ENCODE results near the gene MYO3B. TPM values are rescaled to one million over a fixed set of nuclear protein-coding genes. Genes with fewer than 3 reads are reported as not detected.
A peak's percentile ranks its signal among the peaks of the same experiment; 100 is the strongest.

The MYO3B gene
- polyA plus RNA-seq, 1 of the 3 experiments (the other 2 are of a cell fraction) = not detected

- no peak for TF ChIP-seq CHD2 (IDR thresholded peaks at IDR 0.05; ENCODE audit: low read length, partially characterized antibody)
- no peak for TF ChIP-seq TEAD4 (IDR thresholded peaks at IDR 0.05; ENCODE audit: borderline replicate concordance, insufficient read depth)
- no peak for TF ChIP-seq RCOR1 (IDR thresholded peaks at IDR 0.05; ENCODE audit: low read length)
- TF ChIP-seq ELF1 (IDR thresholded peaks at IDR 0.05) = no peak
- TF ChIP-seq MXI1 (IDR thresholded peaks at IDR 0.05; ENCODE audit: low read depth, low read length) = no peak
- no peak for TF ChIP-seq SMC3 (IDR thresholded peaks at IDR 0.05; ENCODE audit: low read depth, low read length)
- no peak for TF ChIP-seq TAF1 (IDR thresholded peaks at IDR 0.05; ENCODE audit: borderline replicate concordance, low read depth, low read length)
- no peak for TF ChIP-seq RFX5 (IDR thresholded peaks at IDR 0.05; ENCODE audit: low read length)
- no peak for TF ChIP-seq YY1 (IDR thresholded peaks at IDR 0.05; ENCODE audit: low read depth)
- no peaks in the 10 kb centered on the region for H3K79me2 ChIP-seq (ENCODE audit: insufficient read depth)
- CTCF ChIA-PET = interaction anchor here (2.1 to 7.7 kb wide), 2 partner anchors 408 to 410 kb away, joined by 6 to 148 read pairs; partner anchors contain the start of gene GAD1
- H3K4me2 ChIP-seq = no peak overlapping the region
- H3K27me3 ChIP-seq (ENCODE audit: insufficient read depth) = no peaks in the 10 kb centered on the region
- no peak overlapping the region for H2AFZ ChIP-seq (ENCODE audit: low read depth)
- no peak for DNase-seq
- no peak overlapping the region for H3K27ac ChIP-seq (ENCODE audit: low read depth in 2 of 2, low read length in 1 of 2)
- H3K9me2 ChIP-seq = no peaks in the 10 kb centered on the region
- H3K4me3 ChIP-seq (ENCODE audit: low read depth in 2 of 2, low read length in 1 of 2) = no peak overlapping the region
- H3K4me1 ChIP-seq (ENCODE audit: control insufficient read depth in 1 of 2, insufficient read depth in 2 of 2, low read depth in 1 of 2, low read length in 1 of 2) = no peaks in the 10 kb centered on the region
- H3K9me3 ChIP-seq = no peaks in the 10 kb centered on the region
- H4K20me1 ChIP-seq (ENCODE audit: insufficient read depth) = no peaks in the 10 kb centered on the region
- WGBS (ENCODE audit: low lambda C conversion rate) = 43% methylated on average over 2 of the region's 2 CpGs
- POLR2A ChIA-PET = no interaction called here
- H3K9ac ChIP-seq = no peak overlapping the region
- no peaks in the 10 kb centered on the region for H3K36me3 ChIP-seq (replicated peaks in 1 of 2; ENCODE audit: control insufficient read depth in 1 of 2, insufficient read depth in 2 of 2, low read length in 1 of 2)
- H3F3A ChIP-seq (replicated peaks; ENCODE audit: insufficient read depth) = no peaks in the 10 kb centered on the region
Observed at GRCh38 chr2:170405326-170405725, 227.4 kb downstream of the MYO3B start.

- no peak for TF ChIP-seq TCF12 (IDR thresholded peaks at IDR 0.05)
- no peak for TF ChIP-seq FOXJ3 (CRISPR knock-in tag; IDR thresholded peaks at IDR 0.05)
- no peak for TF ChIP-seq PBX3 (IDR thresholded peaks at IDR 0.05)
- no peak for TF ChIP-seq GABPA (IDR thresholded peaks at IDR 0.05; ENCODE audit: low read depth)
- no peak for TF ChIP-seq JUND (IDR thresholded peaks at IDR 0.05)
- no peak for TF ChIP-seq MXI1 (IDR thresholded peaks at IDR 0.05; ENCODE audit: low read depth, low read length)
- TF ChIP-seq MAX (IDR thresholded peaks at IDR 0.05; ENCODE audit: low read depth) = no peak
- TF ChIP-seq SIN3A (IDR thresholded peaks at IDR 0.05; ENCODE audit: borderline replicate concordance, low read depth, low read length) = no peak
- TF ChIP-seq TEAD4 (IDR thresholded peaks at IDR 0.05; ENCODE audit: borderline replicate concordance, insufficient read depth) = no peak
- no peak for TF ChIP-seq SMC3 (IDR thresholded peaks at IDR 0.05; ENCODE audit: low read depth, low read length)
- TF ChIP-seq IRF3 (IDR thresholded peaks at IDR 0.05; ENCODE audit: low read depth, low read length) = no peak
- TF ChIP-seq CTCF (IDR thresholded peaks at IDR 0.05) = no peak
- TF ChIP-seq ELF1 (IDR thresholded peaks at IDR 0.05) = no peak
- TF ChIP-seq GATA2 (CRISPR knock-in tag; IDR thresholded peaks at IDR 0.05) = no peak
- no peak for TF ChIP-seq FOXM1 (IDR thresholded peaks at IDR 0.05; ENCODE audit: low read depth)
- TF ChIP-seq USF2 (IDR thresholded peaks at IDR 0.05; ENCODE audit: borderline replicate concordance, low read depth, low read length) = no peak
- CTCF ChIA-PET = interaction anchor here (0.5 to 7.7 kb wide), 51 partner anchors 9 to 1226 kb away, joined by 3 to 148 read pairs (median 6); partner anchors contain the start of gene GAD1
- Histone ChIP-seq H3K27me3 (ENCODE audit: insufficient read depth) (no peaks in the 10 kb centered on the region), H3K4me1 (ENCODE audit: control insufficient read depth in 1 of 2, insufficient read depth in 2 of 2, low read depth in 1 of 2, low read length in 1 of 2) (no peaks in the 10 kb centered on the region), H3K4me3 (ENCODE audit: low read depth in 2 of 2, low read length in 1 of 2) (no peak overlapping the region; a peak in 1 of 4 replicates), H3F3A (replicated peaks; ENCODE audit: insufficient read depth) (no peaks in the 10 kb centered on the region), H3K36me3 (replicated peaks in 1 of 2; ENCODE audit: control insufficient read depth in 1 of 2, insufficient read depth in 2 of 2, low read length in 1 of 2) (no peaks in the 10 kb centered on the region), H3K9me2 (no peaks in the 10 kb centered on the region), H2AFZ (ENCODE audit: low read depth) (no peak overlapping the region), H4K20me1 (ENCODE audit: insufficient read depth) (no peaks in the 10 kb centered on the region), H3K27ac (ENCODE audit: low read depth in 2 of 2, low read length in 1 of 2) (no peak overlapping the region), H3K4me2 (no peak overlapping the region), H3K79me2 (ENCODE audit: insufficient read depth) (no peaks in the 10 kb centered on the region), H3K9ac (no peak overlapping the region), H3K9me3 (no peaks in the 10 kb centered on the region)
- POLR2A ChIA-PET = no interaction called here
- DNase-seq = peak; percentile 12
- WGBS (ENCODE audit: low lambda C conversion rate) = 10% methylated on average over 5 of the region's 6 CpGs
Observed at GRCh38 chr2:170408461-170409163, 230.7 kb downstream of the MYO3B start.

Data from SK-N-SH (cell line).